ENCODE results near the gene SH3TC1. TPM values are rescaled to one million over a fixed set of nuclear protein-coding genes. Genes with fewer than 3 reads are reported as not detected.

Gene SH3TC1
- total RNA-seq, 4 donors from 2014 or later = 15.0 to 78.6 (median 41.4) TPM

DNA sequence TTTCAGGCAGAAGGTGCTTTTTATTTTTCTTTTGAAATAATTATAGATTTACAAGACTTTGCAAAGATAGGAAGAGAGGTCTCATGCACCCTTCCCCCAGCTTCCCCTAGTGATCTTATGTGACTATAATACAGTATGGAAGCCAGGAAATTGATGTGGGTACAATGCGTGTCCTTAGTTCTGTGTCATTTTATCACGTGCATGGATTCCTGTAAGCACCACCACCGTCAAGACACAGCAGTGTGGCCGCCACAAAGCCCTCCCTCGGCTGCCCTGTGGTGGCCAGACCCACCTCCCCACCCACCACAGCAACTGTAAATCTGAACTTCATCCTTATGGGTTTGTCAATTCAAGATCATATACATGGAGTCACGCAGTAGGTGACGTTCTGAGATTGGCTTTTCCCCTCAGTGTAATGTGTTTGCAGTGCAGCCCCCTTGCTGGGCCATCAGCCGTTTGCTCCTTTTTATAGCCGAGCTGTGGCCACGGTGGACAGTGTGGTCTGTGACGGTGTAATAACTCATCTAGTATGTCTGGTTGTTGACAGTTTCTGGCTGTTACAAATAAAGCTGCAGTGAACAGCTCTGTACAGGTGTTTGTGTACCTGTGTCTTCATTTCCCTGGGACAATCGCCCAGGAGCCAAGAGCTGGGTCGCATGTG is 59.6 kb downstream of the SH3TC1 start:
- DNase-seq = no peak
- no peaks in the 10 kb centered on the region for H3K27me3 ChIP-seq
- TF ChIP-seq, protein P1, sequence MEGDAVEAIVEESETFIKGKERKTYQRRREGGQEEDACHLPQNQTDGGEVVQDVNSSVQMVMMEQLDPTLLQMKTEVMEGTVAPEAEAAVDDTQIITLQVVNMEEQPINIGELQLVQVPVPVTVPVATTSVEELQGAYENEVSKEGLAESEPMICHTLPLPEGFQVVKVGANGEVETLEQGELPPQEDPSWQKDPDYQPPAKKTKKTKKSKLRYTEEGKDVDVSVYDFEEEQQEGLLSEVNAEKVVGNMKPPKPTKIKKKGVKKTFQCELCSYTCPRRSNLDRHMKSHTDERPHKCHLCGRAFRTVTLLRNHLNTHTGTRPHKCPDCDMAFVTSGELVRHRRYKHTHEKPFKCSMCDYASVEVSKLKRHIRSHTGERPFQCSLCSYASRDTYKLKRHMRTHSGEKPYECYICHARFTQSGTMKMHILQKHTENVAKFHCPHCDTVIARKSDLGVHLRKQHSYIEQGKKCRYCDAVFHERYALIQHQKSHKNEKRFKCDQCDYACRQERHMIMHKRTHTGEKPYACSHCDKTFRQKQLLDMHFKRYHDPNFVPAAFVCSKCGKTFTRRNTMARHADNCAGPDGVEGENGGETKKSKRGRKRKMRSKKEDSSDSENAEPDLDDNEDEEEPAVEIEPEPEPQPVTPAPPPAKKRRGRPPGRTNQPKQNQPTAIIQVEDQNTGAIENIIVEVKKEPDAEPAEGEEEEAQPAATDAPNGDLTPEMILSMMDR (IDR thresholded peaks at IDR 0.05) = no peak
- H3K4me3 ChIP-seq = no peak overlapping the region
- no peaks in the 10 kb centered on the region for H3K36me3 ChIP-seq
- 53% methylated on average over 13 of the region's 13 CpGs; no CpG with 5 or more reads in 1 of the 2 donors for WGBS, 2 donors (ENCODE audit: low coverage in 1 of 2)
- intact Hi-C loops (cut with DNase I; ENCODE audit: low total_unique reads) = no loop called here
- H3K27ac ChIP-seq = no peak overlapping the region
- in situ Hi-C loops (cut with MboI; ENCODE audit: low pct_ligation_motif_present in 1 of 4, low pct_unique_long_range_greater_than_20kb in 1 of 4, low sequenced_read_pairs in 3 of 4) = no loop called here
- no peaks in the 10 kb centered on the region for H3K9me3 ChIP-seq
- H3K4me1 ChIP-seq = peaks cover 0 to 4% (median 2%) of the 10 kb centered on the region in 4 donors

DNA sequence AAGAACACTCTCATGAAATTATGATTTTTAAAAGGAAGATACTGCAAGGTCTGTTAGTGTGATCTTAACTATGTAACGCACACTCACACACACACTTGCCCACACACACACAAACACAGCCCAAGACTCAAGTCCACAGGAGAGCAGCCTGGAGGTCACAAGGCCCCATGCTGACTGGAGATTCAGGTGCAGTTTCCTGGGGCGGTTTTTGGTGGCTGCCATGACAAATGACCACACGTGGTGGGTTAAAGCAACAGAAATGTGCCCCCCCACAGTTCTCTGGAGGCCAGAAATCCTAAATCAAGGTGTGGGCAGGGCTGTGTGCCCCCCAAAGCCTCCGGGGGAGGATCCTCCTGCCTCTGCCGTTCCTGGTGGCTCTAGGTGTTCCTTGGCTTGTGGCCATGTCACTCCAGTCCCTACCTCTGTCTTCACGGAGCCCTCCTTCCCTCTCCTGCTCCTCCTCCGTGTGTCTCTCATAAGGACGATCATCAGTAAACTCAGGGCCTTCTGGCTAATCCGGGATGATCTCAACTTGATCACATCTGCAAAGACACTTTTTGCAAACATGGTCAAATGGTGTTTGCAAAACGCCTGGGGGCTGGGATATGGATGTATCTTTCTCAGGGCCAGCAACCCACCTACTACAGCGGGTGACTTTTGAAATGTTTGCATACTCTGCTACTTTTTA is 60.8 kb downstream of the SH3TC1 start:
- no peak overlapping the region for H3K4me3 ChIP-seq
- H3K27ac ChIP-seq = no peak overlapping the region
- 72 to 86% methylated on average over 2 to 11 of the region's 11 CpGs for WGBS, 2 donors (ENCODE audit: low coverage in 1 of 2)
- H3K36me3 ChIP-seq = no peaks in the 10 kb centered on the region
- TF ChIP-seq EP300 (IDR thresholded peaks at IDR 0.05; ENCODE audit: low read depth) (no peak), POLR2AphosphoS5 (IDR thresholded peaks at IDR 0.05) (no peak), POLR2A (IDR thresholded peaks at IDR 0.05) (no peak)
- TF ChIP-seq, protein P1 (IDR thresholded peaks at IDR 0.05) = no peak
- H3K9me3 ChIP-seq = no peaks in the 10 kb centered on the region
- DNase-seq = no peak
- H3K27me3 ChIP-seq = no peaks in the 10 kb centered on the region
- H3K4me1 ChIP-seq = peaks cover 0 to 4% (median 2%) of the 10 kb centered on the region in 4 donors
- in situ Hi-C loops (cut with MboI; ENCODE audit: low pct_ligation_motif_present in 1 of 4, low pct_unique_long_range_greater_than_20kb in 1 of 4, low sequenced_read_pairs in 3 of 4) = no loop called here
- intact Hi-C loops (cut with DNase I; ENCODE audit: low total_unique reads) = no loop called here

DNA sequence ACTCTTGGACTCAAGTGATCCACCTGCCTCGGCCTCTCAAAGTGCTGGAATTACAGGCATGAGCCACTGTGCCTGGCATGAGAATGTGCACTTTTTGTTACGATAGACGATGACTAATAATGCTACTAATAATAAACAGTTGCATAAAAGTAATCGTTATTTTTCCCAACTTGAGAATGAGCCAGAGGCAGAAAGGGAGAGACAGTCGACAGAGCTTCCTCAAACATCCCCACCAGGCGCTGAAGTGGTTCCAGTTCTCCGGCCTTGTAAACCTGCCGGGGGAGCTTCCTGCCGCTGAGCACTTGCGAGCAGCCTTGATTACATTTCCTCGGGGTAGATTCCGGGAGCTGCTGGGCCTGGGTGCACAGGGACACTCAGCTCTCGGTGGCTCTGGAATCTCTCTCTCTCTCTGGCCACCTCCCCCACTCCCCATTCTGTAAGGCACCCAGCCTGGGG is 61.6 kb downstream of the SH3TC1 start:
- WGBS, 2 donors (ENCODE audit: low coverage in 1 of 2) = 20 to 53% methylated on average over 1 to 13 of the region's 13 CpGs
- Histone ChIP-seq H3K36me3 (no peaks in the 10 kb centered on the region), H3K4me1 (peaks cover 0 to 4% (median 2%) of the 10 kb centered on the region in 4 donors), H3K27ac (peak overlapping the region; percentile 13 to 67 (median 32)), H3K9me3 (no peaks in the 10 kb centered on the region), H3K4me3 (no peak overlapping the region), H3K27me3 (no peaks in the 10 kb centered on the region)
- in situ Hi-C loops (cut with MboI; ENCODE audit: low pct_ligation_motif_present in 1 of 4, low pct_unique_long_range_greater_than_20kb in 1 of 4, low sequenced_read_pairs in 3 of 4) = no loop called here
- peak; percentile 39 for DNase-seq
- intact Hi-C loops (cut with DNase I; ENCODE audit: low total_unique reads) = no loop called here
- TF ChIP-seq POLR2AphosphoS5 (IDR thresholded peaks at IDR 0.05) (peak in 1 of 3 donors; percentile 16), EP300 (IDR thresholded peaks at IDR 0.05; ENCODE audit: low read depth) (no peak)
- TF ChIP-seq, protein P1 (IDR thresholded peaks at IDR 0.05) = no peak

DNA sequence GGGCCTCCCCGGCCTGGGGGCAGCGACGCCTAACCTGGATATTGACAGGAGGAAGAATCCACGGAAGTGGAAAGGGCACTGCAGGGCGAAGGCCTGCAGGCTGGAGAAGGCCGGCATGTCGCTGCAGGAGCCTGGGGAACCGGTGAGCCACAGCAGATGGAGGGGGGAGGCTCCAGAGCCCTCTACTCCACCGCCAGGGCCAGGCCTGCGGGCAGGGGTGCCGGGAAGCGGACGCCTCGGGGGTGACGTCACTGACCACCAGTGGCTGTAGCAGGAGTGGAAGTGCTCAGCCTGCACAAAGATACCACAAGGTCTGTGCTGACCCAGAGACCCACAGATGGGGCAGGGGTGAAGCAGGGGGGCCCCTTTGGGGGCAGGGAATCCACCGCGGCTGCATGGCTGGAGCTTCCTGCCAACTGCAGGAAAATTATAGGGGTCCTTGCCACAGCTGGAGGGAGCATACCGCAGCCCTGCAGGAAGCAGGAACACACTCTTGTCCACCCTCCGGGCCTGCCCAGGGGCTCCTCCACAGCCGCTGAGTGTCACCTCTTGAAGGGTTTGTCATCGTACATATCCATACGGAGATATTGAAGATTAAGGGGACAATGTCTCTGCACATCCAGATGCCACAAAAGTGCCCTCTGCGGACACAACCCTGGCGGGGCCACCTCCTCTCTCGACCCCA is 62.9 kb downstream of the SH3TC1 start:
- Histone ChIP-seq H3K4me3 (no peak overlapping the region), H3K36me3 (no peaks in the 10 kb centered on the region), H3K4me1 (peaks cover 0 to 6% (median 2%) of the 10 kb centered on the region in 4 donors), H3K9me3 (no peaks in the 10 kb centered on the region), H3K27me3 (no peaks in the 10 kb centered on the region), H3K27ac (no peak overlapping the region)
- intact Hi-C loops (cut with DNase I; ENCODE audit: low total_unique reads) (no loop called here), in situ Hi-C loops (cut with MboI; ENCODE audit: low pct_ligation_motif_present in 1 of 4, low pct_unique_long_range_greater_than_20kb in 1 of 4, low sequenced_read_pairs in 3 of 4) (no loop called here)
- TF ChIP-seq, protein P1 (IDR thresholded peaks at IDR 0.05) = no peak
- TF ChIP-seq POLR2A (IDR thresholded peaks at IDR 0.05) = no peak
- TF ChIP-seq EP300 (IDR thresholded peaks at IDR 0.05; ENCODE audit: low read depth) = no peak
- TF ChIP-seq POLR2AphosphoS5 (IDR thresholded peaks at IDR 0.05) = no peak
- 74% methylated on average over 25 of the region's 25 CpGs; no CpG with 5 or more reads in 1 of the 2 donors for WGBS, 2 donors (ENCODE audit: low coverage in 1 of 2)
- DNase-seq = no peak

Data from transverse colon (tissue), 4 donors.